SK-N-MC (cell line): ENCODE data around the gene PEX5L.

Experiments used
- EZH2 ChIP-seq: fragments of 200-600 bp; sonication (generic); IDR thresholded peaks from one replicate; pipeline ENCODE4 v1.6.1; 2017; ENCODE audit warnings: antibody characterized with exemption
- FOXP2 ChIP-seq: optimal IDR thresholded peaks from 2 replicates; pipeline ENCODE3; 2011; ENCODE audit warnings: mild to moderate bottlenecking, moderate library complexity; ENCODE audit not compliant: insufficient read depth; ENCODE audit errors: extremely low read length, control extremely low read depth
- POLR2AphosphoS5 ChIP-seq: IDR thresholded peaks from 2 replicates; pipeline ENCODE4 v1.6.1; 2012; ENCODE audit warnings: mild to moderate bottlenecking, low read depth, low read length, borderline replicate concordance

GRCh38 chr3:179796421-179796820, 240.3 kb downstream of the PEX5L start:
- TF ChIP-seq POLR2AphosphoS5 = no peak
- TF ChIP-seq FOXP2 = no peak
- no peak for TF ChIP-seq EZH2
